Activated effector memory CD4-positive, alpha-beta T cell treated with anti-CD3 and anti-CD28 coated beads, Interleukin-2, amount 50 U/mL, for 16 hours (primary cell): ENCODE measurements around the gene CAMK1D.
"Not testable (repeated sequence)": the region's sequence is repeated elsewhere in the genome, so short reads cannot be mapped to it uniquely, and the experiment has no call there.

Experiments
- DNase-seq: peaks from one replicate; pipeline ENCODE4 v3.0.0-alpha.2; 2020

Gene CAMK1D

GRCh38 chr10:12801214-12802087 is 452.1 kb downstream of the CAMK1D start:
- no peak for DNase-seq

GRCh38 chr10:12803776-12804175 is 454.4 kb downstream of the CAMK1D start:
- DNase-seq: no peak

GRCh38 chr10:12806228-12807095 is 457.1 kb downstream of the CAMK1D start:
- no peak for DNase-seq

DNA sequence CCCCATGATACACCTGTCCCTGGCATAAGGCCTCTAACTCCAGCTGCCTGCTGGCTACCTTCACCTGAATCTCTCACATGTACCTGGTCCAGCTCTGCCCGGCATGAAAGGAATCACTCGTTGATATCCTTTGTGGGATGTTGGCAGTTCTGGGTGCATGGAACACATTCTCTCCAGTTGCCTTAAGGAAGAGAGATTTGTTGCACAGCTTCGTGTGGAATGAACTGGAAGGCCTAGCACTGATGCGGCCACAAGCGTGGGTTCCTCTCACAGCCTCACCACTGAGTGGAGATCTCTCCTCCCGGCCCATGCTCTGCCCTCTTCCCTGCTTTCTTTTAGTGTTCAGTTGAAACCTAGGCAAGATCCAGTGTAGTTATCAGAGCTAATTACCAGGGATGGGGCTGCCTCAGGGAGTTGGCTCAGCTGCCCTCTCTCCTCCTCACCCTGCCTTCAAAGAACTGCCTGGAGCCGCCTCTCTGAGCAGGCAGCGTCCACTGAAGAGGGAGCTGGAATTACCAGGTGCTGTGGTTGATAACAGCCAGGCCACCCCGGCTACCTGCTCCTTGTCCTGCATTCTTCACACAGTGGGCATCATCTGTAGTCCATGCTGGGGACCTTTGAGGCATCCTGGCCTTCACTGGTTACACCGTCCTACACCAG is 457.9 kb downstream of the CAMK1D start:
- DNase-seq: no peak

DNA sequence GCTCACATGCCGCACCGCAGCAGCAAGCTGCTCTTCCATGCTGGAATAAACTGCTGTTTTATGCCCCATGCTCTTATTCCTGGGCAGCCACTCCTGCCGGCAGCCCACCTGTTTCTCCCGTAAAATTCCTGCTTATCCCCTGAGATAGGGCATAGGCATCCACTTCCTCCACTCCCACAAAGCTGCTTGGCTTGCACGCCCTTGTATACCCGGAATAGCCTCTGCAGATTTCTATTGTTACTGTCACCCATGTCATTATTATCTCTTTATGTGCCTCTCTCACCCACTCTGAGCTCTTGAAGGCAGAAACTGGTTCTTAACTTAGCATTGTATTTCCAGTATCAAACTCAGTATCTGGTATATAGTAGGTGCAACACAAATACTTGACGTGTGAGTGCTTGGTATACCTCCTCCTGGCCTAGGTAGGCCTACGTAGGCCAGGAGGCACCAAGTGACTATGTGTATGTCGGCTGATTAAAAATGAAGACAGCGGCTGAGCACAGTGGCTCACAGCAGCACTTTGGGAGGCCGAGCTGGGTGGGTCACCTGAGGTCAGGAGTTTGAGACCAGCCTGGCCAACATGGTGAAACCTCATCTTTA is 458.8 kb downstream of the CAMK1D start:
- DNase-seq: no peak

- DNase-seq: not testable (repeated sequence)
These were observed 460.7 kb downstream of the CAMK1D start for GRCh38 chr10:12810046-12810445.

- DNase-seq: no peak
These were observed 462.5 kb downstream of the CAMK1D start for GRCh38 chr10:12811826-12812225.

DNA sequence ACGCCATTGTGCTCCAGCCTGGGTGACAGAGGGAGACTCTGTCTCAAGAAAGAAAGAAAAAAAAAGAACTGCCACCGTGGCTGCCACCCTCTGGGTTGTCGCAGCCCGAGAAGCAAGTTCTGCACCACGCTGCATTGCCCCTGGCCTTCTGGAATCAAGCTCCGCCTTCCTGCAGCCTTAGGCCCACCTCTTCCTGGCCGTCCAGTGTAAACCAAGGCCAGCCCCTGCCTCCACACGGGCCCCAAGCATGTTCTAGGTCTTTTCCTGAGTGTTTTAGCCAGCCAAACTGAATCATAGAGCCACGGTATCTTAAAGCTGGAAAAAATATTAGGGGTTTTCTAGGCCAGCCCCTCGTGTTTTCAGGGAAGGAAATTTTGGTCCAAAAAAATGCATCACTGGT is 463.2 kb downstream of the CAMK1D start:
- no peak for DNase-seq

- no peak for DNase-seq
These were observed 464.8 kb downstream of the CAMK1D start for GRCh38 chr10:12814166-12814565.

DNA sequence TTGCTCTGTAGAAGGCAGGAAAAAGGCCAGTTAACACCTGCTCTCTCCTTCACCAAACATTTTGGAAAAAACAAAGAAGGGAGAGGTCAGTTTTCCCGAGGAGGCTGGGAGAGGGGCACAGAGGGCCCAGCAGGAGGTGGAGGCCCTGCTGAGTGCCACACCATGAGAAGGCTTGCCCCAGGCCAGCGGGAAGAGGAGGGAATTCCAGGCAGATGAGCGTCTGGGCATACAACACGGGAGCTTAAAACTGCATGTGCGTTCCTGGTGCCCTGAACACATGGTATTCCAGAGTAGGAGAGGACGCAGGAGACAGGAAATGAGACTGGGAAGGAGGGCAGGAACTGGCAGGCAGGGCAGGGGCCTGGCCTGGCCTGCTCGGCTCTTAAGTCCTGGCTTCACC is 469.7 kb downstream of the CAMK1D start:
- no peak for DNase-seq

GRCh38 chr10:12819656-12820055 is 470.3 kb downstream of the CAMK1D start:
- no peak for DNase-seq

- DNase-seq: no peak
These were observed 473.0 kb downstream of the CAMK1D start for GRCh38 chr10:12822126-12822892.

DNA sequence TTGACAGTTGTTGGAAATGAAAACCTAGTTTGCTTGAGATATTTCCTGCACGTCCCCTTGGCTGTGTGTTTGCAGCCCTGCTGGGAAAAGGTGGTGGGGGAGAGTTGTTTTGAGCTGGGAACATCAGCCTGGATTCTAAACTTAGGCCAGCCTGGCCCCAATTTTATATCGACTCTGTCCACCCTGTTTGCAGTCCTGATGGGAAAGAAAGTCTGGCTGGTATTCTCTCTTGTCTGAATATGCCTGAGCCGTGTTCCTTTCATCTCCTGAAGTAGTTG is 473.5 kb downstream of the CAMK1D start:
- DNase-seq: no peak

- no peak for DNase-seq
These were observed 474.0 kb downstream of the CAMK1D start for GRCh38 chr10:12823328-12823727.

DNA sequence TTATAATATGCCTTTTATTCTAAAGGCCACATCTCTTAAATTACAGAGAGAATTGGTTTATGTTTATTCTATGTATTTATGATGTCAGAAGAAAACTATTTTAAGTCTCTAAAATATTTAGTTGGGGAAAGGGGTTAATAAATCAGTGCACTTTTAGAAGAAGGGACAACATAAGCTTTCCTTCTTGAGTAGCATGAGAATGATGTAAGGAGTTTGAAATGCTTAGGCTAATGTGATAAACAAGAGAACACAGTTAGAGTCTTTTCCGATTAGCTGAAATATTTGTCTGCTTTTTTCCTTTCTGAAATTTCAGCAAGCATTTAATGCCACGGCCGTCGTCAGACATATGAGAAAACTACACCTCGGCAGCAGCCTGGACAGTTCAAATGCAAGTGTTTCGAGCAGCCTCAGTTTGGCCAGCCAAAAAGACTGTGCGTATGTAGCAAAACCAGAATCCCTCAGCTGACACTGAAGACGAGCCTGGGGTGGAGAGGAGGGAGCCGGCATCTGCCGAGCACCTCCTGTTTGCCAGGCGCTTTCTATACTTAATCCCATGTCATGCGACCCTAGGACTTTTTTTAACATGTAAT is 476.0 kb downstream of the CAMK1D start:
- DNase-seq: no peak

DNA sequence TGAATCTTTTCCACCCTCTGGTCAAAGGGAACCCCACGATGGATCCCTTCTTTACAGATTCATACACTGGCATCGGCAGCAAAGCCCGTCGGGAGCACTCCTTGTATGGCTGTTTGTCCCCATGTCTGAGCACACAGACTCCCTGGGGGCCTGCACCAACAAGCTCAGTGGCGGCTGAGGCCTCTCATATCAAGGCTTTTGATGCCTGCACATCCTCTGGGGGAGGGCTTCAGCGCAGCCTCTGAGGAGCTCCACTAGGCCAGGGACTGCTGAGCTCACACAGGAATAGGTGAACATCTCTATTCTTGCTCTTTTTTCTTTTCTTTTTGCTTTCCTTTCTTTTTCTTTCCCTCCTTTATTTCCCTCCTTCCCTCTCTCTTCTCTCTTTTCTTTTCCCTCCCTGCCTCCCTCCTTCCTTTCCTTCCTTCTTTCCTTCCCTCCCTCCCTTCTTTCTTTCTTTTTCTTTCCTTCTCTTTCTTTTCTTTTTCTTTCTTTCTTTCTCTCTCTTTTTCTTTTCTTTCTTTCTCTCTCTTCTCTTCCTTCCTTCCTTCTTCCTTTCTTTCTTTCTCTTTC is 477.5 kb downstream of the CAMK1D start:
- DNase-seq: no peak

DNA sequence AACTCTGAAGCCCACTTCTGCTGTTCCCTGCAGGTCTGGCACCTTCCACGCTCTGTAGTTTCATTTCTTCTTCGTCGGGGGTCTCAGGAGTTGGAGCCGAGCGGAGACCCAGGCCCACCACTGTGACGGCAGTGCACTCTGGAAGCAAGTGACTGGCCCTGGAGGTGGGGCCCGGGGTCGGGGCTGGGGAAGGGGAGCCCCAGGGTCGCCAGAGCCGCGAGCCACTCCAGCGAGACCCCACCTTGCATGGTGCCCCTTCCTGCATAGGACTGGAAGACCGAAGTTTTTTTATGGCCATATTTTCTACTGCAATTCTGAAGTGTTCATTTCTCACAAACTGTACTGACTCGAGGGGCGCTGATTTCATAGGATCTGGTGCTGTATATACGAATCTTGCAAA is 479.4 kb downstream of the CAMK1D start:
- no peak for DNase-seq

DNA sequence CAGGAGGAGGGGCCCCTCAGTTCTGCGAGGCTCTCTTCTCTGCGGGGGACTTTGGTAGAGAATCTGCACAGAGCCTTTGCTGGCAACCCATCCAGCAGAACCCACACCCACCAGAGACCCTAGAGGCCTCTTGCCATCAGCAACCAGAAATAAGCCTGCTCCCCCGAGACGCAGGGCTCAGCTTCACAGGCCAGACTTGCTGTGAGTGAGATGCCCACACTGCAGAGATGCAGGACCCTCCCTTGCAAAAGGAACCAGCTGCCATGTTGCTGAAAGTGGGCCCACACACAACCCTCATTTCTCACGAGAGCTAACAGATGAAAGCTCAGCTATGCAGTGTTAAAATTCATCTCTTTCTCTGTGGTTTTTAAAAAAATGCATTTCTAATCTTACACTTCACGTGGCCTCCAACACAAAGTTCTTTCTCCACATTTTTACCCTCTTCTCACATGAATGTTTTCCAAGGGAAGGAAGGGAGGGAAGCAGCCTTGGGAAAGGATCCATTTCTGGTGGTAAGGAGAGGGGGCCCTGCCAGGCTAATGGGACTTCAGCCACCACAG is 480.6 kb downstream of the CAMK1D start:
- no peak for DNase-seq

- DNase-seq: no peak
These were observed 482.7 kb downstream of the CAMK1D start for GRCh38 chr10:12832096-12832495.

GRCh38 chr10:12833451-12833850 is 484.1 kb downstream of the CAMK1D start:
- DNase-seq: no peak

DNA sequence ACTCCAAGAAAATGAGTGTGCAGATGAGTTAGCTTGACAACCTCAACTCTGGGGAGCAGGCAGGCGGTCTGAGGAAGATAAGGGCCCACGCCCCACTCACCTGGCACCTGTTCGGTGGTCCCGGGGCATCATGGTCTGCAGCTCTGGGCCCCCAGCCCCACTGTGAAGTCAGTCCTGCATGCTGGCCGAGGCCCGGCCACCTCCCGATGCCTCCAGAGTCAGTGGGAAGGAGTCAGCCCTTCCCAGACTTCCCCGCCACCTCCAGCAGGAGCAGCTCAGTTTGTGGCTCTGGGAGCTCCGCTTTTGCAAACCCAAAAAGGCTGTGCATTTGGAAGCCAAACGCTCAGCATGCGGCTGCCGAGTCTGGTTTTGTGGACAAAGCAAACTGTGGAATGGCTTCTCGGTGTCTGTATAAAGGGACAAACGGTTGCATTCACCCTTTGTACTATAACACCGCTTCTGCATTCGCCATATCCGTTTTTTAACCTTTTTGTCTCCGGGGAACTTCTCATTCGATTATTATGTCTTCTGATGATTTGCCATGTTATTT is 484.8 kb downstream of the CAMK1D start:
- no peak for DNase-seq
